WTC11 (cell line): ENCODE results near the gene KCTD18. TPM values are rescaled to one million over a fixed set of nuclear protein-coding genes. Genes with fewer than 3 reads are reported as not detected.

Source experiments
- ATAC-seq: fragments of 200-7000 bp; cut with Tn5 transposase; 2 replicates; pipeline ENCODE4 v1.10.0; 2021; ENCODE audit warnings: mild to moderate bottlenecking, moderate library complexity
- Bru-seq: library from RNA; stranded (reverse); fragments of 400-500 nt; gene quantifications from one replicate; lab custom pipeline; 2021; lab: Mats Ljungman, UMichigan
- CTCF ChIA-PET: fragments of 300-600 bp; sonication (Branson Sonifier 250); formaldehyde crosslinking; loops from one replicate; lab custom pipeline; 2021; ENCODE audit warnings: antibody characterized with exemption; lab: Charles Lee
- POLR2A ChIA-PET: fragments of 350-600 bp; sonication (Branson Sonifier 250); formaldehyde crosslinking; loops from one replicate; lab custom pipeline; 2021; ENCODE audit warnings: antibody characterized with exemption; lab: Charles Lee
- DNase-seq: peaks from one replicate; pipeline ENCODE4 v3.0.0; 2021; ENCODE audit warnings: low spot score
- H3K27ac Mint-ChIP-seq: 2 replicates; pipeline ENCODE4 v1.8.0; 2021; ENCODE audit warnings: mixed read lengths
- H3K27me3 Mint-ChIP-seq: 2 replicates; pipeline ENCODE4 v1.8.0; 2021; ENCODE audit warnings: low read depth, mild to moderate bottlenecking, moderate library complexity, mixed read lengths
- H3K36me3 Mint-ChIP-seq: 2 replicates; pipeline ENCODE4 v1.8.0; 2021; ENCODE audit warnings: mixed read lengths
- H3K4me1 Mint-ChIP-seq: 2 replicates; pipeline ENCODE4 v1.8.0; 2022; ENCODE audit warnings: mixed read lengths
- H3K4me3 Mint-ChIP-seq: 2 replicates; pipeline ENCODE4 v1.8.0; 2021; ENCODE audit warnings: mild to moderate bottlenecking, moderate library complexity, mixed read lengths
- H3K9me3 Mint-ChIP-seq: 2 replicates; pipeline ENCODE4 v1.8.0; 2021; ENCODE audit warnings: mixed read lengths
- CBFB ChIP-seq: sonication (generic); formaldehyde crosslinking; IDR thresholded peaks from 2 replicates; pipeline ENCODE4 v1.8.1; 2022; ENCODE audit warnings: mild to moderate bottlenecking, low read depth, missing genetic modification reagents
- CREB1 ChIP-seq: sonication (generic); formaldehyde crosslinking; IDR thresholded peaks from 2 replicates; pipeline ENCODE4 v1.8.0; 2023; ENCODE audit warnings: mild to moderate bottlenecking, missing genetic modification reagents
- CREM ChIP-seq: sonication (generic); formaldehyde crosslinking; IDR thresholded peaks from 2 replicates; pipeline ENCODE4 v1.8.1; 2022; ENCODE audit warnings: mild to moderate bottlenecking, missing genetic modification reagents, moderate library complexity
- ESRRA ChIP-seq: sonication (generic); formaldehyde crosslinking; IDR thresholded peaks from 2 replicates; pipeline ENCODE4 v1.8.1; 2022; ENCODE audit warnings: mild to moderate bottlenecking, missing genetic modification reagents, borderline replicate concordance
- FOXJ3 ChIP-seq: sonication (generic); formaldehyde crosslinking; IDR thresholded peaks from 2 replicates; pipeline ENCODE4 v1.9.0; 2021; ENCODE audit warnings: missing genetic modification reagents, mild to moderate bottlenecking, borderline replicate concordance
- FOXP1 ChIP-seq: sonication (generic); formaldehyde crosslinking; IDR thresholded peaks from 2 replicates; pipeline ENCODE4 v1.8.0; 2022; ENCODE audit warnings: missing genetic modification reagents, mild to moderate bottlenecking, moderate library complexity, borderline replicate concordance
- GABPB1 ChIP-seq: sonication (generic); formaldehyde crosslinking; IDR thresholded peaks from 2 replicates; pipeline ENCODE4 v1.8.1; 2023; ENCODE audit warnings: mild to moderate bottlenecking, missing genetic modification reagents
- GRHL2 ChIP-seq: fragments of 250-450 bp; sonication (Bioruptor Pico); IDR thresholded peaks from 2 replicates; pipeline ENCODE4 v1.8.0; 2022; ENCODE audit warnings: mild to moderate bottlenecking, moderate library complexity; ENCODE audit not compliant: insufficient replicate concordance, severe bottlenecking
- IRF1 ChIP-seq: sonication (generic); formaldehyde crosslinking; IDR thresholded peaks from 2 replicates; pipeline ENCODE4 v1.8.0; 2023; ENCODE audit warnings: missing genetic modification reagents
- NFE2L1 ChIP-seq: sonication (generic); formaldehyde crosslinking; IDR thresholded peaks from 2 replicates; pipeline ENCODE4 v1.8.1; 2023; ENCODE audit warnings: missing genetic modification reagents
- PREB ChIP-seq: sonication (generic); formaldehyde crosslinking; IDR thresholded peaks from 2 replicates; pipeline ENCODE4 v1.8.1; 2022; ENCODE audit warnings: mild to moderate bottlenecking, missing genetic modification reagents, moderate library complexity, borderline replicate concordance
- PRRX2 ChIP-seq: fragments of 250-450 bp; sonication (Bioruptor Pico); IDR thresholded peaks from 2 replicates; pipeline ENCODE4 v1.8.0; 2021; ENCODE audit warnings: mild to moderate bottlenecking
- RELA ChIP-seq: sonication (generic); formaldehyde crosslinking; IDR thresholded peaks from 2 replicates; pipeline ENCODE4 v1.8.1; 2022; ENCODE audit warnings: missing genetic modification reagents, mild to moderate bottlenecking, borderline replicate concordance
- USF1 ChIP-seq: sonication (generic); formaldehyde crosslinking; IDR thresholded peaks from 2 replicates; pipeline ENCODE4 v1.8.0; 2022; ENCODE audit warnings: mild to moderate bottlenecking, missing genetic modification reagents
- ZNF121 ChIP-seq: sonication (generic); formaldehyde crosslinking; IDR thresholded peaks from 2 replicates; pipeline ENCODE4 v1.8.0; 2023; ENCODE audit warnings: missing genetic modification reagents
- ZNF281 ChIP-seq: sonication (generic); formaldehyde crosslinking; IDR thresholded peaks from 2 replicates; pipeline ENCODE4 v1.8.0; 2023; ENCODE audit warnings: mild to moderate bottlenecking, missing genetic modification reagents
- ZNF512 ChIP-seq: sonication (generic); formaldehyde crosslinking; IDR thresholded peaks from 2 replicates; pipeline ENCODE4 v1.8.1; 2022; ENCODE audit warnings: missing genetic modification reagents, borderline replicate concordance
- long read RNA-seq, 3 experiments: library from RNA in 1 of 3; library from capped mRNA in 1 of 3; library from polyadenylated mRNA in 1 of 3; unstranded in 2 of 3; stranded (forward) in 1 of 3; transcript quantifications; one replicate each; pipeline ENCODE4 v2.0.0, GENCODE V29; 2021
- total RNA-seq: library from RNA; stranded (reverse); gene quantifications from 3 replicates; pipeline ENCODE4 v1.2.3, GENCODE V29; 2021
- TF ChIP-seq, protein P1 (sequence below): sonication (generic); formaldehyde crosslinking; IDR thresholded peaks from 2 replicates; pipeline ENCODE4 v1.8.1; 2022; ENCODE audit warnings: mild to moderate bottlenecking, moderate library complexity, missing genetic modification reagents
- TF ChIP-seq, protein P2 (sequence below): sonication (generic); formaldehyde crosslinking; IDR thresholded peaks from 2 replicates; pipeline ENCODE4 v1.8.1; 2022; ENCODE audit warnings: low read depth, mild to moderate bottlenecking, moderate library complexity, missing genetic modification reagents, borderline replicate concordance
- TF ChIP-seq, protein P3 (sequence below): sonication (generic); formaldehyde crosslinking; IDR thresholded peaks from 2 replicates; pipeline ENCODE4 v1.8.0; 2023; ENCODE audit warnings: missing genetic modification reagents, mild to moderate bottlenecking, borderline replicate concordance

Gene KCTD18
- total RNA-seq (4.9 to 6.7 TPM (median 5.7 TPM) in 3 replicates), Bru-seq, nascent RNA (percentile 58 among the genes with signal in this experiment)
- long read RNA-seq, experiment 1, transcript KCTD18-201 (7 exons, 2,940 nt), result major isoform, 10 of 21 reads
- long read RNA-seq, experiment 1, partial matches to known transcripts, result 2 of 21 reads
- long read RNA-seq, experiment 1, other reads (novel, unspliced or antisense), result 6 of 21 reads
- long read RNA-seq, experiment 2, partial matches to known transcripts, result 6 of 12 reads
- long read RNA-seq, experiment 2, other reads (novel, unspliced or antisense), result 1 of 12 reads
- long read RNA-seq, experiment 3, partial matches to known transcripts, result 1 of 5 reads
- long read RNA-seq, experiment 3, other reads (novel, unspliced or antisense), result 0 of 5 reads

GRCh38 chr2:200509612-200510433 is at the start of gene KCTD18:
KCTD18 (minus strand) TSS chr2:200510068; CDS start chr2:200507016, 3,052 bp downstream.
- peak within 1 kb of the TSS; percentile 77 for H3K4me3 Mint-ChIP-seq
- CTCF ChIA-PET, result interaction anchor here (0.7 to 2.0 kb wide), 17 partner anchors 11 to 536 kb away, joined by 3 to 62 read pairs (median 6); partner anchors contain the start of genes AOX1, SGO2 and SPATS2L
- H3K27ac Mint-ChIP-seq, result peak within 1 kb of the TSS; percentile 13; the same call in 1 of the 2 replicates
- H3K27me3 Mint-ChIP-seq, result no peaks in the 10 kb centered on the region
- POLR2A ChIA-PET, result interaction anchor here (0.7 kb wide), 1 partner anchor 536 kb away, joined by 3 read pairs; no protein-coding TSS in a partner anchor
- H3K4me1 Mint-ChIP-seq, result peaks cover 10% of the 10 kb centered on the region
- ATAC-seq, result peak; percentile 95
- peak; percentile 91 for DNase-seq
- no peaks in the 10 kb centered on the region for H3K9me3 Mint-ChIP-seq
- no peaks in the 10 kb centered on the region for H3K36me3 Mint-ChIP-seq
- TF ChIP-seq RELA (CRISPR knock-in tag) (no peak), ZNF512 (no peak), NFE2L1 (CRISPR knock-in tag) (no peak), FOXP1 (peak; percentile 81), ESRRA (CRISPR knock-in tag) (no peak; the same call in 1 of the 2 replicates), ZNF281 (CRISPR knock-in tag) (no peak), ZNF121 (CRISPR knock-in tag) (no peak), GABPB1 (CRISPR knock-in tag) (peak; percentile 69; the same call in 1 of the 2 replicates), CREB1 (no peak), CBFB (CRISPR knock-in tag) (peak; percentile 86; the same call in 1 of the 2 replicates), USF1 (no peak), FOXJ3 (CRISPR knock-in tag) (no peak), CREM (CRISPR knock-in tag) (peak; percentile 88; the same call in 1 of the 2 replicates), PRRX2 (no peak), GRHL2 (no peak), PREB (CRISPR knock-in tag) (no peak), IRF1 (CRISPR knock-in tag) (no peak)
- TF ChIP-seq, protein P1, sequence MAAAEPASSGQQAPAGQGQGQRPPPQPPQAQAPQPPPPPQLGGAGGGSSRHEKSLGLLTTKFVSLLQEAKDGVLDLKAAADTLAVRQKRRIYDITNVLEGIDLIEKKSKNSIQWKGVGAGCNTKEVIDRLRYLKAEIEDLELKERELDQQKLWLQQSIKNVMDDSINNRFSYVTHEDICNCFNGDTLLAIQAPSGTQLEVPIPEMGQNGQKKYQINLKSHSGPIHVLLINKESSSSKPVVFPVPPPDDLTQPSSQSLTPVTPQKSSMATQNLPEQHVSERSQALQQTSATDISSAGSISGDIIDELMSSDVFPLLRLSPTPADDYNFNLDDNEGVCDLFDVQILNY (CRISPR knock-in tag), result peak; percentile 90
- TF ChIP-seq, protein P2, sequence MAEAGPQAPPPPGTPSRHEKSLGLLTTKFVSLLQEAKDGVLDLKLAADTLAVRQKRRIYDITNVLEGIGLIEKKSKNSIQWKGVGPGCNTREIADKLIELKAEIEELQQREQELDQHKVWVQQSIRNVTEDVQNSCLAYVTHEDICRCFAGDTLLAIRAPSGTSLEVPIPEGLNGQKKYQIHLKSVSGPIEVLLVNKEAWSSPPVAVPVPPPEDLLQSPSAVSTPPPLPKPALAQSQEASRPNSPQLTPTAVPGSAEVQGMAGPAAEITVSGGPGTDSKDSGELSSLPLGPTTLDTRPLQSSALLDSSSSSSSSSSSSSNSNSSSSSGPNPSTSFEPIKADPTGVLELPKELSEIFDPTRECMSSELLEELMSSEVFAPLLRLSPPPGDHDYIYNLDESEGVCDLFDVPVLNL (CRISPR knock-in tag), result no peak
- TF ChIP-seq, protein P3, sequence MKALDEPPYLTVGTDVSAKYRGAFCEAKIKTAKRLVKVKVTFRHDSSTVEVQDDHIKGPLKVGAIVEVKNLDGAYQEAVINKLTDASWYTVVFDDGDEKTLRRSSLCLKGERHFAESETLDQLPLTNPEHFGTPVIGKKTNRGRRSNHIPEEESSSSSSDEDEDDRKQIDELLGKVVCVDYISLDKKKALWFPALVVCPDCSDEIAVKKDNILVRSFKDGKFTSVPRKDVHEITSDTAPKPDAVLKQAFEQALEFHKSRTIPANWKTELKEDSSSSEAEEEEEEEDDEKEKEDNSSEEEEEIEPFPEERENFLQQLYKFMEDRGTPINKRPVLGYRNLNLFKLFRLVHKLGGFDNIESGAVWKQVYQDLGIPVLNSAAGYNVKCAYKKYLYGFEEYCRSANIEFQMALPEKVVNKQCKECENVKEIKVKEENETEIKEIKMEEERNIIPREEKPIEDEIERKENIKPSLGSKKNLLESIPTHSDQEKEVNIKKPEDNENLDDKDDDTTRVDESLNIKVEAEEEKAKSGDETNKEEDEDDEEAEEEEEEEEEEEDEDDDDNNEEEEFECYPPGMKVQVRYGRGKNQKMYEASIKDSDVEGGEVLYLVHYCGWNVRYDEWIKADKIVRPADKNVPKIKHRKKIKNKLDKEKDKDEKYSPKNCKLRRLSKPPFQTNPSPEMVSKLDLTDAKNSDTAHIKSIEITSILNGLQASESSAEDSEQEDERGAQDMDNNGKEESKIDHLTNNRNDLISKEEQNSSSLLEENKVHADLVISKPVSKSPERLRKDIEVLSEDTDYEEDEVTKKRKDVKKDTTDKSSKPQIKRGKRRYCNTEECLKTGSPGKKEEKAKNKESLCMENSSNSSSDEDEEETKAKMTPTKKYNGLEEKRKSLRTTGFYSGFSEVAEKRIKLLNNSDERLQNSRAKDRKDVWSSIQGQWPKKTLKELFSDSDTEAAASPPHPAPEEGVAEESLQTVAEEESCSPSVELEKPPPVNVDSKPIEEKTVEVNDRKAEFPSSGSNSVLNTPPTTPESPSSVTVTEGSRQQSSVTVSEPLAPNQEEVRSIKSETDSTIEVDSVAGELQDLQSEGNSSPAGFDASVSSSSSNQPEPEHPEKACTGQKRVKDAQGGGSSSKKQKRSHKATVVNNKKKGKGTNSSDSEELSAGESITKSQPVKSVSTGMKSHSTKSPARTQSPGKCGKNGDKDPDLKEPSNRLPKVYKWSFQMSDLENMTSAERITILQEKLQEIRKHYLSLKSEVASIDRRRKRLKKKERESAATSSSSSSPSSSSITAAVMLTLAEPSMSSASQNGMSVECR (CRISPR knock-in tag), result peak; percentile 42
